SK-N-SH treated with all-trans-retinoic acid at 6 μM for 48 hours (cell line): ENCODE data around the gene CCNJL.

ENCODE experiments used
- ATAC-seq: fragments of 200-7000 bp; cut with Tn5 transposase; 3 replicates; pipeline ENCODE4 v1.9.1; 2020; ENCODE audit warnings: mild to moderate bottlenecking, moderate library complexity
- CSDC2 ChIP-seq: fragments of 250-450 bp; sonication (Bioruptor Pico); IDR thresholded peaks from 2 replicates; pipeline ENCODE4 v1.5.0; 2020; ENCODE audit warnings: mild to moderate bottlenecking, moderate library complexity
- CSRNP3 ChIP-seq: fragments of 250-450 bp; sonication (Bioruptor Pico); IDR thresholded peaks from 2 replicates; pipeline ENCODE4 v1.5.1; 2021; ENCODE audit warnings: mild to moderate bottlenecking, moderate library complexity
- ESRRG ChIP-seq: fragments of 250-450 bp; sonication (Bioruptor Pico); IDR thresholded peaks from 2 replicates; pipeline ENCODE4 v1.6.1; 2021; ENCODE audit warnings: mild to moderate bottlenecking
- GLIS3 ChIP-seq: fragments of 250-450 bp; sonication (Bioruptor Pico); IDR thresholded peaks from 2 replicates; pipeline ENCODE4 v1.5.0; 2020; ENCODE audit warnings: mild to moderate bottlenecking, moderate library complexity
- ISL1 ChIP-seq: fragments of 250-450 bp; sonication (Bioruptor Pico); IDR thresholded peaks from 2 replicates; pipeline ENCODE4 v2.1.2; 2022; ENCODE audit warnings: mild to moderate bottlenecking, moderate library complexity
- OSR1 ChIP-seq: fragments of 250-450 bp; sonication (Bioruptor Pico); IDR thresholded peaks from 2 replicates; pipeline ENCODE4 v1.8.0; 2022; ENCODE audit warnings: moderate library complexity, mild to moderate bottlenecking, inconsistent platforms
- PATZ1 ChIP-seq: fragments of 250-450 bp; sonication (Bioruptor Pico); IDR thresholded peaks from 2 replicates; pipeline ENCODE4 v1.8.0; 2020; ENCODE audit warnings: mild to moderate bottlenecking, moderate library complexity, borderline replicate concordance
- POU6F1 ChIP-seq: fragments of 250-450 bp; sonication (Bioruptor Pico); IDR thresholded peaks from 2 replicates; pipeline ENCODE4 v1.8.0; 2021; ENCODE audit warnings: low read depth, mild to moderate bottlenecking, moderate library complexity, borderline replicate concordance
- PPARA ChIP-seq: fragments of 250-450 bp; sonication (Bioruptor Pico); IDR thresholded peaks from 2 replicates; pipeline ENCODE4 v1.5.0; 2020; ENCODE audit warnings: mild to moderate bottlenecking, borderline replicate concordance
- SNAI2 ChIP-seq: fragments of 250-450 bp; sonication (Bioruptor Pico); IDR thresholded peaks from 2 replicates; pipeline ENCODE4 v1.5.0; 2020; ENCODE audit warnings: mild to moderate bottlenecking, moderate library complexity
- TCF4 ChIP-seq: fragments of 250-450 bp; sonication (Bioruptor Pico); IDR thresholded peaks from 2 replicates; pipeline ENCODE4 v1.8.0; 2021; ENCODE audit warnings: mild to moderate bottlenecking, moderate library complexity, borderline replicate concordance
- TOX ChIP-seq: fragments of 250-450 bp; sonication (Bioruptor Pico); IDR thresholded peaks from 2 replicates; pipeline ENCODE4 v1.8.0; 2021; ENCODE audit warnings: mild to moderate bottlenecking, moderate library complexity, borderline replicate concordance
- TSHZ2 ChIP-seq: fragments of 250-450 bp; sonication (Bioruptor Pico); IDR thresholded peaks from 2 replicates; pipeline ENCODE4 v1.5.0; 2020; ENCODE audit warnings: mild to moderate bottlenecking, moderate library complexity
- ZC3H10 ChIP-seq: fragments of 250-450 bp; sonication (Bioruptor Pico); IDR thresholded peaks from 2 replicates; pipeline ENCODE4 v1.5.1; 2021; ENCODE audit warnings: mild to moderate bottlenecking, moderate library complexity
- ZFP3 ChIP-seq: fragments of 250-450 bp; sonication (Bioruptor Pico); IDR thresholded peaks from 2 replicates; pipeline ENCODE4 v1.5.0; 2020; ENCODE audit warnings: mild to moderate bottlenecking, moderate library complexity
- ZFP30 ChIP-seq: fragments of 450-650 bp; formaldehyde crosslinking; IDR thresholded peaks from 2 replicates; pipeline ENCODE4 v1.5.0; 2022; ENCODE audit warnings: mild to moderate bottlenecking, moderate library complexity
- ZNF565 ChIP-seq: fragments of 450-650 bp; formaldehyde crosslinking; conservative IDR thresholded peaks from 2 replicates; pipeline ENCODE4 v1.5.0; 2020; ENCODE audit warnings: low read depth, mild to moderate bottlenecking, moderate library complexity
- ZNF70 ChIP-seq: fragments of 450-650 bp; formaldehyde crosslinking; IDR thresholded peaks from 2 replicates; pipeline ENCODE4 v1.5.0; 2020; ENCODE audit warnings: mild to moderate bottlenecking, moderate library complexity
- ZNF8 ChIP-seq: fragments of 450-650 bp; formaldehyde crosslinking; IDR thresholded peaks from 2 replicates; pipeline ENCODE4 v1.5.0; 2020; ENCODE audit warnings: mild to moderate bottlenecking, moderate library complexity
- TF ChIP-seq, protein P1 (sequence below): fragments of 250-450 bp; sonication (Bioruptor Pico); IDR thresholded peaks from 2 replicates; pipeline ENCODE4 v1.5.1; 2020; ENCODE audit warnings: low read depth, mild to moderate bottlenecking, moderate library complexity

Gene CCNJL

GRCh38 chr5:160291467-160291866, 20.9 kb downstream of the CCNJL start:
- no peak for ATAC-seq
- TF ChIP-seq CSDC2 (no peak), POU6F1 (CRISPR knock-in tag) (no peak), ESRRG (CRISPR knock-in tag) (no peak), SNAI2 (CRISPR knock-in tag) (no peak), ZNF70 (no peak)

DNA sequence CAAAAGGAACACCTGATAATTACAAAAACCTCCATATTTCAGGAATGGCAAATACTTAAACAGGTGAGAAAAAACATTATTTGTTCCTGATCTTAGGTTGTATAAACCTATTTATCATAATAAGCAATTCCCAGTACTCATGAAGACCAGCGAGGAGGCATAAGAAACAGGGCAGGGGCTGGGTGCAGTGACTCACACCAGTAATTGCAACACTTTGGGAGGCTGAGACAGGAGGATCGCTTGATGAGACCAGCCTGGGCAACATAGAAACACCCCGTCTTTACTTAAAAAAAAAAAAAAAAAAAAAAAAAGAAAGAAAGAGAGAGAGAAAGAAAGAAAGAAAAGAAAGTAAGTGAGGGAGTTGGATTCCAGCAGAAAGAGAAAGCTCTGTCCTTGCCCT, 21.6 kb downstream of the CCNJL start:
- TF ChIP-seq ZNF565 (CRISPR knock-in tag), result no peak
- no peak for TF ChIP-seq TCF4 (CRISPR knock-in tag)
- no peak for TF ChIP-seq ZC3H10 (CRISPR knock-in tag)
- no peak for TF ChIP-seq ZNF70
- TF ChIP-seq CSDC2, result no peak
- no peak for TF ChIP-seq POU6F1 (CRISPR knock-in tag)
- no peak for TF ChIP-seq ZFP30
- TF ChIP-seq ESRRG (CRISPR knock-in tag), result no peak
- no peak for TF ChIP-seq ZFP3 (CRISPR knock-in tag)
- TF ChIP-seq ISL1, result no peak
- TF ChIP-seq TOX (CRISPR knock-in tag), result no peak
- no peak for TF ChIP-seq PPARA
- TF ChIP-seq, all 23 proteins: peak for 0
- no peak for ATAC-seq

DNA sequence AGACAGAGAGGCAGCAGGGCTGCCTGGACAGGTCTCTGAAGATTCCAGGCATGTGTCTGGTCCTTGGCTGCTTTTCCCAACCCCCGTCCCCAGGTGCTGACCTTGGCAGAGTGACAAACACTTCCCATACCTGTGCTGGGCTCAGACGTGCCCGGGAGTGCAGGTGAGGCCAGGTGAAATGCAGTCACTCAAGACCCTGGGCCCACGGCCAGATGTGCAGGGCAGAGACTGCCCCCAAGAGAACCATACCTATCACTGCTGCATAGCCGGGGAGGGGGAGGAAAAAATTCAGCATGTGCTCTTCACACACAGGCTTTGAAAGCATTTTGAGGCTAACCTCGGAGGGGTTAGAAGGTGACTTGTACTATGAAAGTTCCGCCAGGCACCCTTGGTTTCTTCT, 22.6 kb downstream of the CCNJL start:
- no peak for ATAC-seq
- TF ChIP-seq TSHZ2 (CRISPR knock-in tag), result no peak
- TF ChIP-seq ZNF8 (CRISPR knock-in tag), result no peak
- TF ChIP-seq PPARA, result no peak
- TF ChIP-seq ZC3H10 (CRISPR knock-in tag), result no peak
- TF ChIP-seq CSRNP3 (CRISPR knock-in tag), result no peak
- no peak for TF ChIP-seq PATZ1

DNA sequence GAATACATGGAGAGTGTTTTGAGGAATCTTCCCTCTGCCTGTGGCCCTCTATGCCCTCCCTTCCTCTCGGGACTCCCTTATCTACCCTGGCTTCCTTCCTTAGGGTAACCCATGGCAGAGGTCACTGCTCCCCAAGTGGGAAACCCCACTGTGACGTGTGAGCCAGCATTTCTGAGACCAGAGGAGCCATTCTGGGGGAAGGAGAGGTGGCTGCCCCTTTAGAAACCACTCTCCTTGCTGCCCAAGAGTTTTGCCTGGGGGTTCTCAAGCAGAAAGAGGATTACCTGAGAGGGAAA, 23.1 kb downstream of the CCNJL start:
- ATAC-seq, result no peak
- TF ChIP-seq TOX (CRISPR knock-in tag), result no peak
- TF ChIP-seq ESRRG (CRISPR knock-in tag), result no peak
- TF ChIP-seq ZFP30, result no peak
- TF ChIP-seq CSDC2, result no peak
- TF ChIP-seq ZNF70, result no peak
- TF ChIP-seq OSR1 (CRISPR knock-in tag), result no peak
- TF ChIP-seq, protein P1, sequence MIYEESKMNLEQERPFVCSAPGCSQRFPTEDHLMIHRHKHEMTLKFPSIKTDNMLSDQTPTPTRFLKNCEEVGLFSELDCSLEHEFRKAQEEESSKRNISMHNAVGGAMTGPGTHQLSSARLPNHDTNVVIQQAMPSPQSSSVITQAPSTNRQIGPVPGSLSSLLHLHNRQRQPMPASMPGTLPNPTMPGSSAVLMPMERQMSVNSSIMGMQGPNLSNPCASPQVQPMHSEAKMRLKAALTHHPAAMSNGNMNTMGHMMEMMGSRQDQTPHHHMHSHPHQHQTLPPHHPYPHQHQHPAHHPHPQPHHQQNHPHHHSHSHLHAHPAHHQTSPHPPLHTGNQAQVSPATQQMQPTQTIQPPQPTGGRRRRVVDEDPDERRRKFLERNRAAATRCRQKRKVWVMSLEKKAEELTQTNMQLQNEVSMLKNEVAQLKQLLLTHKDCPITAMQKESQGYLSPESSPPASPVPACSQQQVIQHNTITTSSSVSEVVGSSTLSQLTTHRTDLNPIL, result no peak
- TF ChIP-seq ZFP3 (CRISPR knock-in tag), result no peak
- TF ChIP-seq POU6F1 (CRISPR knock-in tag), result no peak
- no peak for TF ChIP-seq GLIS3 (CRISPR knock-in tag)
- no peak for TF ChIP-seq ZNF565 (CRISPR knock-in tag)
- no peak for TF ChIP-seq ZC3H10 (CRISPR knock-in tag)
